Mesenchymal stem cell (in vitro differentiated cells and primary cell): ENCODE measurements around the gene DNAH7.

ENCODE experiments used
- DNase-seq: peaks from one replicate; pipeline ENCODE4 v3.0.0-alpha.2; 2013
- H2AFZ ChIP-seq: one replicate; pipeline ENCODE4 v1.6.1; 2013; ENCODE audit warnings: low read depth, mild to moderate bottlenecking, control low read depth, inconsistent platforms, low read length, moderate library complexity
- H2AK5ac ChIP-seq: 2 replicates; pipeline ENCODE4 v1.6.1; 2013; ENCODE audit warnings: low read length, moderate library complexity, mild to moderate bottlenecking, inconsistent platforms; ENCODE audit not compliant: severe bottlenecking
- H2BK120ac ChIP-seq: one replicate; pipeline ENCODE4 v1.6.1; 2013; ENCODE audit warnings: low read depth, mild to moderate bottlenecking, inconsistent platforms, low read length, moderate library complexity
- H2BK12ac ChIP-seq, 2 experiments: one replicate each; pipeline ENCODE4 v1.6.1; 2013; ENCODE audit warnings: inconsistent platforms in 2 of 2, low read length in 2 of 2, mild to moderate bottlenecking in 2 of 2, moderate library complexity in 2 of 2, control low read depth in 1 of 2
- H2BK15ac ChIP-seq: one replicate; pipeline ENCODE4 v1.6.1; 2013; ENCODE audit warnings: mild to moderate bottlenecking, low read depth, inconsistent platforms; ENCODE audit not compliant: poor library complexity, severe bottlenecking
- H2BK5ac ChIP-seq: 2 replicates; pipeline ENCODE4 v1.6.1; 2013; ENCODE audit warnings: low read depth, mild to moderate bottlenecking, low read length, control low read depth, inconsistent platforms; ENCODE audit not compliant: poor library complexity, severe bottlenecking
- H3K14ac ChIP-seq, 2 experiments: one replicate each; pipeline ENCODE4 v1.6.1; 2013; ENCODE audit warnings: inconsistent platforms in 2 of 2, low read length in 2 of 2, control low read depth in 1 of 2, mild to moderate bottlenecking in 1 of 2, moderate library complexity in 1 of 2
- H3K18ac ChIP-seq, 2 experiments: one replicate each; pipeline ENCODE4 v1.6.1; 2013; ENCODE audit warnings: inconsistent platforms in 2 of 2, low read length in 2 of 2, control low read depth in 1 of 2, low read depth in 1 of 2, mild to moderate bottlenecking in 1 of 2
- H3K23ac ChIP-seq, 2 experiments: one replicate each; pipeline ENCODE4 v1.6.1; 2013; ENCODE audit warnings: inconsistent platforms in 2 of 2, low read length in 2 of 2, mild to moderate bottlenecking in 2 of 2, moderate library complexity in 2 of 2, control low read depth in 1 of 2
- H3K27ac ChIP-seq: 2 replicates; pipeline ENCODE4 v1.5.1; 2013; ENCODE audit warnings: mild to moderate bottlenecking, moderate library complexity, low read length, control low read depth, inconsistent platforms; ENCODE audit not compliant: poor library complexity, severe bottlenecking
- H3K27me3 ChIP-seq, 2 experiments: 2 replicates each; pipeline versions ENCODE4 v1.6.1 to v1.7.0; 2013; ENCODE audit warnings: low read length in 2 of 2, mild to moderate bottlenecking in 2 of 2, moderate library complexity in 2 of 2, control low read depth in 1 of 2, inconsistent platforms in 1 of 2; ENCODE audit not compliant: control insufficient read depth in 1 of 2, insufficient read depth in 1 of 2
- H3K36me3 ChIP-seq, 2 experiments: 2 replicates each; pipeline versions ENCODE4 v1.6.1 to v1.7.0; 2013; ENCODE audit warnings: low read length in 2 of 2, control low read depth in 1 of 2, inconsistent platforms in 1 of 2, low read depth in 1 of 2, mild to moderate bottlenecking in 1 of 2; ENCODE audit not compliant: insufficient read depth in 2 of 2, control insufficient read depth in 1 of 2
- H3K4ac ChIP-seq, 2 experiments: one replicate each; pipeline ENCODE4 v1.6.1; 2013; ENCODE audit warnings: inconsistent platforms in 2 of 2, low read length in 2 of 2, mild to moderate bottlenecking in 2 of 2, moderate library complexity in 2 of 2, control low read depth in 1 of 2, low read depth in 1 of 2
- H3K4me1 ChIP-seq: 2 replicates; pipeline ENCODE4 v1.6.1; 2013; ENCODE audit warnings: low read depth, low read length, control low read depth; ENCODE audit not compliant: control insufficient read depth, insufficient read depth
- H3K4me2 ChIP-seq: 2 replicates; pipeline ENCODE4 v1.6.1; 2013; ENCODE audit warnings: low read length, mild to moderate bottlenecking, inconsistent platforms; ENCODE audit not compliant: poor library complexity, severe bottlenecking
- H3K4me3 ChIP-seq, 2 experiments: 2 replicates each; pipeline versions ENCODE4 v1.5.1 to v1.7.0; 2013; ENCODE audit warnings: low read length in 2 of 2, mild to moderate bottlenecking in 2 of 2, control low read depth in 1 of 2, low read depth in 1 of 2; ENCODE audit not compliant: insufficient read depth in 1 of 2
- H3K79me1 ChIP-seq: replicated peaks from 2 replicates; pipeline ENCODE4 v1.6.1; 2013; ENCODE audit warnings: mild to moderate bottlenecking, control low read depth, low read length, inconsistent platforms; ENCODE audit not compliant: poor library complexity, severe bottlenecking
- H3K9ac ChIP-seq: 2 replicates; pipeline ENCODE4 v1.7.0; 2013; ENCODE audit warnings: mild to moderate bottlenecking, low read length, moderate library complexity
- H3K9me3 ChIP-seq: 2 replicates; pipeline ENCODE4 v1.7.0; 2013; ENCODE audit warnings: mild to moderate bottlenecking, low read length; ENCODE audit not compliant: control insufficient read depth
- H4K8ac ChIP-seq: one replicate; pipeline ENCODE4 v1.6.1; 2013; ENCODE audit warnings: inconsistent platforms, mild to moderate bottlenecking, low read length, moderate library complexity
- H4K91ac ChIP-seq: one replicate; pipeline ENCODE4 v1.6.1; 2013; ENCODE audit warnings: mild to moderate bottlenecking, low read length, inconsistent platforms
- WGBS: methylation state at CpG from one replicate; pipeline ENCODE4 v1.1.7; 2013; ENCODE audit warnings: mixed read lengths; 5-methylcytosine and 5-hydroxymethylcytosine counted together

Gene DNAH7

GRCh38 chr2:196103626-196104025, 35.0 kb upstream of the DNAH7 start:
- no peak overlapping the region for H2BK15ac ChIP-seq
- H3K9me3 ChIP-seq, result no peaks in the 10 kb centered on the region
- peaks cover 4% of the 10 kb centered on the region for H3K4me1 ChIP-seq
- no peaks in the 10 kb centered on the region for H3K36me3 ChIP-seq
- DNase-seq, result no peak
- no peaks in the 10 kb centered on the region for H3K27me3 ChIP-seq
- H2BK12ac ChIP-seq, result no peak overlapping the region
- no peak overlapping the region for H4K91ac ChIP-seq
- no peaks in the 10 kb centered on the region for H3K79me1 ChIP-seq
- no peak overlapping the region for H3K23ac ChIP-seq
- H3K4me2 ChIP-seq, result no peak overlapping the region
- no peak overlapping the region for H3K18ac ChIP-seq
- H2AK5ac ChIP-seq, result no peak overlapping the region
- H3K4ac ChIP-seq, result no peak overlapping the region
- H3K4me3 ChIP-seq, result no peak overlapping the region
- H3K27ac ChIP-seq, result no peak overlapping the region
- WGBS, result 97% methylated on average over 2 of the region's 2 CpGs
- no peak overlapping the region for H2AFZ ChIP-seq
- H3K9ac ChIP-seq, result no peak overlapping the region
- no peak overlapping the region for H4K8ac ChIP-seq
- no peak overlapping the region for H3K14ac ChIP-seq
- no peak overlapping the region for H2BK5ac ChIP-seq
- H2BK120ac ChIP-seq, result no peak overlapping the region

DNA sequence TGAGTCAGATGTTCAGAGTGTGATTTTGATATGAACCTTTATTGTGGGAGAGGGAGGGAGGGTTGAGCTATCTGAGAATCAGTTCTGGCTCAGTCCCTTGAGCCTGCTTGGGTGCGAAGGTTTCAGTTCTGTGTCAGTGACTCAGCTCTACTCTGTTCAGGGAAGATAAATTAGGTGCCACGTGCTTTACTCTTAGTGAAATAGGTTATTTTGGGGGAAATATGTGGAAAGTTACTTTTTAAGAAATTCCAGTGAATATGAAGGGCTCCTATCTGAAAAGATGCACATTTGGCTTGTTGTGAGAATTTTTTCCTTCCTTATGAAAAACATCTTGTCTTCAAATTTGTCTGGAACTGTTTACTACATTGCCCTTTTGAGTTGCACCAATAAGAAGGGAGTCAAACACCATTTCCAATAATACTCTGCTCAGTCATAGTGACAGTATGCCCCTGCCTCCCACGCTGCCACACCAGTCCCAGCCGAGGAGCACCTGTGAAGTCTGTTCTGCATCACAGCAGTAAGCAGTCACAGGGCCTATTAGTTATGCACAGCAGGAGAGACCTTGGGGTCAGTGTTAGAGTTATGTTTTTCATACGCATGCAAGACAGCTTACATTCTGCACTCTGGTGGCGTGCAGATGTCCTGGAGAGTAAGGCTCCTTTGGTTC, 32.8 kb upstream of the DNAH7 start:
- H3K9me3 ChIP-seq, result no peaks in the 10 kb centered on the region
- H3K23ac ChIP-seq, result no peak overlapping the region
- H4K8ac ChIP-seq, result no peak overlapping the region
- H2BK15ac ChIP-seq, result no peak overlapping the region
- H3K79me1 ChIP-seq, result no peaks in the 10 kb centered on the region
- no peaks in the 10 kb centered on the region for H3K36me3 ChIP-seq
- H3K4me3 ChIP-seq, result no peak overlapping the region
- no peak overlapping the region for H2BK5ac ChIP-seq
- H3K27ac ChIP-seq, result peak overlapping the region; percentile 10
- 58% methylated on average over 5 of the region's 6 CpGs for WGBS
- H2BK120ac ChIP-seq, result no peak overlapping the region
- no peak overlapping the region for H3K14ac ChIP-seq
- H3K4ac ChIP-seq, result peak overlapping the region in 1 of 2 experiments; percentile 6
- no peaks in the 10 kb centered on the region for H3K27me3 ChIP-seq
- DNase-seq, result peak; percentile 41
- no peak overlapping the region for H2AK5ac ChIP-seq
- peak overlapping the region; percentile 62 for H4K91ac ChIP-seq
- H3K9ac ChIP-seq, result no peak overlapping the region
- no peak overlapping the region for H3K18ac ChIP-seq
- H2AFZ ChIP-seq, result no peak overlapping the region
- H2BK12ac ChIP-seq, result peak overlapping the region in 1 of 2 experiments; percentile 7
- H3K4me2 ChIP-seq, result no peak overlapping the region
- peaks cover 4% of the 10 kb centered on the region for H3K4me1 ChIP-seq

GRCh38 chr2:196099916-196100315, 31.3 kb upstream of the DNAH7 start:
- Histone ChIP-seq H4K91ac (no peak overlapping the region), H2BK5ac (no peak overlapping the region), H3K14ac (peak overlapping the region in 1 of 2 experiments; percentile 8), H3K9ac (no peak overlapping the region), H2BK12ac (no peak overlapping the region), H3K27ac (no peak overlapping the region), H2AK5ac (no peak overlapping the region), H2BK15ac (no peak overlapping the region), H3K79me1 (no peaks in the 10 kb centered on the region), H3K18ac (peak overlapping the region in 1 of 2 experiments; percentile 37), H2BK120ac (no peak overlapping the region), H3K27me3 (no peaks in the 10 kb centered on the region), H4K8ac (peak overlapping the region; percentile 33), H3K4me2 (no peak overlapping the region), H3K9me3 (no peaks in the 10 kb centered on the region), H3K23ac (no peak overlapping the region), H3K36me3 (no peaks in the 10 kb centered on the region), H2AFZ (no peak overlapping the region), H3K4ac (no peak overlapping the region), H3K4me3 (no peak overlapping the region), H3K4me1 (peaks cover 4% of the 10 kb centered on the region)
- no peak for DNase-seq
- 99% methylated on average over 3 of the region's 3 CpGs for WGBS

- H3K4ac ChIP-seq, result no peak overlapping the region
- H3K18ac ChIP-seq, result no peak overlapping the region
- H2BK5ac ChIP-seq, result no peak overlapping the region
- no peak overlapping the region for H3K14ac ChIP-seq
- H2AFZ ChIP-seq, result no peak overlapping the region
- no peak overlapping the region for H2AK5ac ChIP-seq
- 92% methylated on average over 3 of the region's 6 CpGs for WGBS
- no peak overlapping the region for H4K91ac ChIP-seq
- no peak overlapping the region for H3K23ac ChIP-seq
- H3K36me3 ChIP-seq, result no peaks in the 10 kb centered on the region
- no peak overlapping the region for H2BK120ac ChIP-seq
- peaks cover 4% of the 10 kb centered on the region for H3K4me1 ChIP-seq
- no peak overlapping the region for H3K9ac ChIP-seq
- H3K4me3 ChIP-seq, result no peak overlapping the region
- H3K9me3 ChIP-seq, result no peaks in the 10 kb centered on the region
- H3K27ac ChIP-seq, result no peak overlapping the region
- H2BK15ac ChIP-seq, result no peak overlapping the region
- H3K79me1 ChIP-seq, result no peaks in the 10 kb centered on the region
- no peak overlapping the region for H4K8ac ChIP-seq
- no peak overlapping the region for H3K4me2 ChIP-seq
- no peak for DNase-seq
- H2BK12ac ChIP-seq, result no peak overlapping the region
- H3K27me3 ChIP-seq, result no peaks in the 10 kb centered on the region
Observed at GRCh38 chr2:196097864-196098660, 29.4 kb upstream of the DNAH7 start.
